Mesendoderm (in vitro differentiated cells): ENCODE measurements around the gene ATP6V1D. TPM values are rescaled to one million over a fixed set of nuclear protein-coding genes. Genes with fewer than 3 reads are reported as not detected.

ENCODE experiments used
- small RNA-seq: library from polyadenylated mRNA; stranded (forward); fragments of <200 nt; extraction: miRNeasy Mini kit (QIAGEN cat#:217004); gene quantifications from one replicate; pipeline ENCODE3, GENCODE V24; 2013; ENCODE audit not compliant: insufficient read depth

Gene ATP6V1D

Small RNA genes lying within 50 kb of the gene (small RNA-seq; reads per million reads assigned to genes)
- not detected for gene RF00019
